NCI-H526 treated with DMSO at 0.1 percent for 48 hours (cell line): ENCODE data around the gene DPP10.

Experiments
- DNase-seq: peaks from one replicate; lab custom pipeline; 2025; lab: John Stamatoyannopoulos, UW

The DPP10 gene

GRCh38 chr2:115277366-115277765 is 834.9 kb downstream of the DPP10 start:
- no peak for DNase-seq

GRCh38 chr2:115285416-115285815 is 843.0 kb downstream of the DPP10 start:
- no peak for DNase-seq

- DNase-seq: no peak
Observed at GRCh38 chr2:115290478-115290877, 848.0 kb downstream of the DPP10 start.

- no peak for DNase-seq
Observed at GRCh38 chr2:115292742-115293141, 850.3 kb downstream of the DPP10 start.

- DNase-seq: no peak
Observed at GRCh38 chr2:115294999-115295398, 852.6 kb downstream of the DPP10 start.

GRCh38 chr2:115297056-115297455 is 854.6 kb downstream of the DPP10 start:
- no peak for DNase-seq

GRCh38 chr2:115299199-115299598 is 856.8 kb downstream of the DPP10 start:
- DNase-seq: no peak

GRCh38 chr2:115305712-115306111 is 863.3 kb downstream of the DPP10 start:
- DNase-seq: no peak

- no peak for DNase-seq
Observed at GRCh38 chr2:115314119-115314518, 871.7 kb downstream of the DPP10 start.

- no peak for DNase-seq
Observed at GRCh38 chr2:115327061-115327460, 884.6 kb downstream of the DPP10 start.

- DNase-seq: no peak
Observed at GRCh38 chr2:115359550-115359949, 917.1 kb downstream of the DPP10 start.

GRCh38 chr2:115364093-115364492 is 921.7 kb downstream of the DPP10 start:
- DNase-seq: no peak

GRCh38 chr2:115369400-115369799 is 927.0 kb downstream of the DPP10 start:
- DNase-seq: no peak

GRCh38 chr2:115374981-115375380 is 932.5 kb downstream of the DPP10 start:
- DNase-seq: no peak

- no peak for DNase-seq
Observed at GRCh38 chr2:115384399-115384798, 942.0 kb downstream of the DPP10 start.

- no peak for DNase-seq
Observed at GRCh38 chr2:115386465-115386864, 944.0 kb downstream of the DPP10 start.

- DNase-seq: no peak
Observed at GRCh38 chr2:115389024-115389423, 946.6 kb downstream of the DPP10 start.

- no peak for DNase-seq
Observed at GRCh38 chr2:115389898-115390565, 947.6 kb downstream of the DPP10 start.

- no peak for DNase-seq
Observed at GRCh38 chr2:115396579-115396978, 954.1 kb downstream of the DPP10 start.

- no peak for DNase-seq
Observed at GRCh38 chr2:115400940-115401339, 958.5 kb downstream of the DPP10 start.

- no peak for DNase-seq
Observed at GRCh38 chr2:115412501-115412900, 970.1 kb downstream of the DPP10 start.

GRCh38 chr2:115413791-115414190 is 971.4 kb downstream of the DPP10 start:
- DNase-seq: no peak

GRCh38 chr2:115414466-115414865 is 972.0 kb downstream of the DPP10 start:
- no peak for DNase-seq

GRCh38 chr2:115422004-115422634 is 979.7 kb downstream of the DPP10 start:
- no peak for DNase-seq
